UCSD-AML1 (cell line): ENCODE results near the gene SLC17A9.
A peak's percentile ranks its signal among the peaks of the same experiment; 100 is the strongest.
"Not testable (repeated sequence)": the region's sequence is repeated elsewhere in the genome, so short reads cannot be mapped to it uniquely, and the experiment has no call there.

ENCODE experiments used
- DNase-seq: peaks from one replicate; lab custom pipeline; 2025; ENCODE audit not compliant: unreplicated experiment; lab: John Stamatoyannopoulos, UW

SLC17A9 gene

GRCh38 chr20:62920039-62920645, 32.4 kb upstream of the SLC17A9 start:
- no peak for DNase-seq

- DNase-seq: peak; percentile 43
These were observed 31.3 kb upstream of the SLC17A9 start for GRCh38 chr20:62921119-62921687.

GRCh38 chr20:62922451-62922921, 30.0 kb upstream of the SLC17A9 start:
- DNase-seq: no peak

GRCh38 chr20:62923059-62923668, 29.3 kb upstream of the SLC17A9 start:
- not testable (repeated sequence) for DNase-seq

- DNase-seq: no peak
These were observed 28.7 kb upstream of the SLC17A9 start for GRCh38 chr20:62923669-62924441.

- DNase-seq: no peak
These were observed 27.9 kb upstream of the SLC17A9 start for GRCh38 chr20:62924442-62925075.

GRCh38 chr20:62925076-62925419, 27.5 kb upstream of the SLC17A9 start:
- no peak for DNase-seq

GRCh38 chr20:62925420-62926228, 26.9 kb upstream of the SLC17A9 start:
- peak; percentile 37 for DNase-seq

- DNase-seq: peak; percentile 88
These were observed 26.0 kb upstream of the SLC17A9 start, which contains the start of gene DIDO1 for GRCh38 chr20:62926229-62927127. TSS of gene DIDO1 (minus strand) at chr20:62926505.

- DNase-seq: no peak
These were observed 25.3 kb upstream of the SLC17A9 start for GRCh38 chr20:62927128-62927705.

- DNase-seq: peak; percentile 63
These were observed 24.1 kb upstream of the SLC17A9 start for GRCh38 chr20:62928246-62928939.

GRCh38 chr20:62929051-62929538, 23.4 kb upstream of the SLC17A9 start:
- peak; percentile 76 for DNase-seq

- DNase-seq: no peak
These were observed 21.0 kb upstream of the SLC17A9 start for GRCh38 chr20:62931464-62931863.

GRCh38 chr20:62933966-62934365, 18.5 kb upstream of the SLC17A9 start:
- DNase-seq: no peak

- no peak for DNase-seq
These were observed 17.1 kb upstream of the SLC17A9 start for GRCh38 chr20:62935204-62935967.

GRCh38 chr20:62935968-62936585, 16.4 kb upstream of the SLC17A9 start:
- no peak for DNase-seq
